ENCODE measurements around the gene PRDX5.
A peak's percentile ranks its signal among the peaks of the same experiment; 100 is the strongest.
"Not testable (repeated sequence)": the region's sequence is repeated elsewhere in the genome, so short reads cannot be mapped to it uniquely, and the experiment has no call there.

PRDX5 gene

DNA sequence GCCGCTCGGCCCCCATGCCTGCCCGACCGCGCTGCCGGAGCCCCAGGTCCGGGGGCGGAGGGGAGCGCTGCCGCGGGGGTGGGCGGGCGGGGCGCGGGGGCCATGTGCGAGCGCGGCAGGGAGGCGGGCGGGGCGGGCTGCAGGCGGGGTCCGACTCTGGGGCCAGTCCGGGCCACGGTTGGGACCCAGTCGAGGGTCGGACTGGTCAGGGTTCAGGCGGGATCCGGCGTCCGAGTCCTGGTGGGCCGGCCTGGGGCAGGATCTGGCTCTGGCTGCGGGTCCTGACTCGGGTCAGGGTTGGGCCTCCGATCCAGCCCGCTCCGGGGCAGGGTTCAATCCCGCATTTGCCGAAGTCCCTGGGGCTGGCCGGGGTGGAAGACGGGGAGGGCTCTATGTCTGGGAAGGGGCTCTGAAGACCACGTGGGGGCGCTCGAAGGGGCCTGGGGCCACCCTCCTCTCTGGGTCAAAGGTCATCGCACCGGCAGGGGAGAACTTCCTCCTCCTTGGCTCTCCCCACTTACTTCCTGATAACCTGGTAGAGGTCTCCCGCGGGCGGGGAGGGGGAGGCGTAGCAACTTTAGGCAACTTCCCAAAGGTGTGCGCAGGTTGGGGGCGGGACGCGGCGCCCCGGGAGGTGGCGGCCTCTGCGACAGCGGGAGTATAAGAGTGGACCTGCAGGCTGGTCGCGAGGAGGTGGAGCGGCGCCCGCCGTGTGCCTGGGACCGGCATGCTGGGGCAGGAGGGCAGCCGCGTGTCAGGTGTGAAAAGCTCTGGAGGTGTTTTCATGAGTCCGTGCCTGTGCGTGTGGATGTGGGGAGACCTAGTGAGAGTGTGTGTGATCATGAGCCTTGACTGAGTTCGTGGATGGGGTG lies 12.0 kb upstream of the PRDX5 start:
- peak; percentile 59 for DNase-seq (ENCODE audit: low read depth)

GRCh38 chr11:64306563-64306875 lies 11.4 kb upstream of the PRDX5 start:
- no peak for DNase-seq (ENCODE audit: low read depth)

GRCh38 chr11:64306876-64307622 lies 10.9 kb upstream of the PRDX5 start:
- DNase-seq (ENCODE audit: low read depth), result no peak

- not testable (repeated sequence) for DNase-seq (ENCODE audit: low read depth)
Measured at GRCh38 chr11:64307795-64308194, 10.1 kb upstream of the PRDX5 start.

DNA sequence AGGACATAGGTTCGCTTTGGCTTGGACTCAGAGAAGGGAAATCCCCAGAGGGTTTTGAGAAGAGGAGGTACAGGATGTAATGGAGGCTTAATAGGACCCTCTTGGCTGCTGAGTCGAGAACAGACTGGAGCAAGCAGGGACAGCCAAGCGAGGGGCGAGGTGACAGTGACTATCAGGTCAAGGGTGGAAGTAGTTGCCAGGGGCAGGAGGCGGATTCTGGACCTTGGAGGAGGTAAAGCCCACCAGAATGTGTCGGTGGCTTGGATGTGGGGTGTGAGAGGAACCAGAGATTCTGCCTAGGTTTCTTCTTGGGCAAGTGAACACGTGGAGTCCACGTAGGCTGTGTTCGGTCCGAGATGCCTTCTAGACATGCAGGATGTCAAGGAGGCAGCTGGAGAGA lies 5.0 kb upstream of the PRDX5 start:
- DNase-seq (ENCODE audit: low read depth), result no peak

DNA sequence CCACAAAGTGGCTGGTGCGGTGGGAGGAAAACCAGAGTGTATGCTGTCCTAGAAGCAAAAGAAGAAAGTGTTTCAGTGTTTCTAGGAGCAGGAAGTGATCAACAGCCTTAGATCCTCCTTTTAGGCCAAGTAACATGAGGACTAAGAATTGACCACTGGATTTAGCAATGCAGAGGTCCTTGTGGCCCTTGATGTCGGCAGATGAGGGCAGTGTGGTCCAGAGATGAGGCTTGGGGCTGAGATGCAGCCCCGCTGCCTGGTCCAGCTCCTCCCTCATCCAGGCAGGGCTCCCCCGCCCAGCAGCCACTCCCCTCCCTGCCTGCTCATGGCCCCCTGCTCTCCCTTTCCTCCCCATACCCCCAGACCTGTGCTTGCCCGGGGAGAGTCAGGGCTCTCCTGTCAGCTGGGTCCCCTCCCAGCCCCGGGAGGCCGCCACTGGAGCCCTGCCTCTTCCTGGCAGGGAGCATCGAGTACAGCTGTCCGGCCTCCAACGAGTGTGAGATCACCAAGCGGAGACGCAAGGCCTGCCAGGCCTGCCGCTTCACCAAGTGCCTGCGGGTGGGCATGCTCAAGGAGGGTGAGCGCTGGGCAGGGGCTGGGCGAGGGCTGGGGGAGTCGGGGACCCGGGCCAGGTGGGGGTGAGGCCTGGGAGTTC lies 4.3 kb upstream of the PRDX5 start:
- no peak for DNase-seq (ENCODE audit: low read depth)

- no peak for DNase-seq (ENCODE audit: low read depth)
Measured at GRCh38 chr11:64314146-64314804, 3.6 kb upstream of the PRDX5 start.

- no peak for DNase-seq (ENCODE audit: low read depth)
Measured at GRCh38 chr11:64314805-64315561, 2.9 kb upstream of the PRDX5 start.

DNA sequence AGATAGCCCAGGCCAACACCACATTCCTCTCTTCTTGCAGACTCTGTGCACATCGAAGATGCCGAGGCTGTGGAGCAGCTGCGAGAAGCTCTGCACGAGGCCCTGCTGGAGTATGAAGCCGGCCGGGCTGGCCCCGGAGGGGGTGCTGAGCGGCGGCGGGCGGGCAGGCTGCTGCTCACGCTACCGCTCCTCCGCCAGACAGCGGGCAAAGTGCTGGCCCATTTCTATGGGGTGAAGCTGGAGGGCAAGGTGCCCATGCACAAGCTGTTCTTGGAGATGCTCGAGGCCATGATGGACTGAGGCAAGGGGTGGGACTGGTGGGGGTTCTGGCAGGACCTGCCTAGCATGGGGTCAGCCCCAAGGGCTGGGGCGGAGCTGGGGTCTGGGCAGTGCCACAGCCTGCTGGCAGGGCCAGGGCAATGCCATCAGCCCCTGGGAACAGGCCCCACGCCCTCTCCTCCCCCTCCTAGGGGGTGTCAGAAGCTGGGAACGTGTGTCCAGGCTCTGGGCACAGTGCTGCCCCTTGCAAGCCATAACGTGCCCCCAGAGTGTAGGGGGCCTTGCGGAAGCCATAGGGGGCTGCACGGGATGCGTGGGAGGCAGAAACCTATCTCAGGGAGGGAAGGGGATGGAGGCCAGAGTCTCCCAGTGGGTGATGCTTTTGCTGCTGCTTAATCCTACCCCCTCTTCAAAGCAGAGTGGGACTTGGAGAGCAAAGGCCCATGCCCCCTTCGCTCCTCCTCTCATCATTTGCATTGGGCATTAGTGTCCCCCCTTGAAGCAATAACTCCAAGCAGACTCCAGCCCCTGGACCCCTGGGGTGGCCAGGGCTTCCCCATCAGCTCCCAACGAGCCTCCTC lies 2.0 kb upstream of the PRDX5 start:
- DNase-seq (ENCODE audit: low read depth), result not testable (repeated sequence)

DNA sequence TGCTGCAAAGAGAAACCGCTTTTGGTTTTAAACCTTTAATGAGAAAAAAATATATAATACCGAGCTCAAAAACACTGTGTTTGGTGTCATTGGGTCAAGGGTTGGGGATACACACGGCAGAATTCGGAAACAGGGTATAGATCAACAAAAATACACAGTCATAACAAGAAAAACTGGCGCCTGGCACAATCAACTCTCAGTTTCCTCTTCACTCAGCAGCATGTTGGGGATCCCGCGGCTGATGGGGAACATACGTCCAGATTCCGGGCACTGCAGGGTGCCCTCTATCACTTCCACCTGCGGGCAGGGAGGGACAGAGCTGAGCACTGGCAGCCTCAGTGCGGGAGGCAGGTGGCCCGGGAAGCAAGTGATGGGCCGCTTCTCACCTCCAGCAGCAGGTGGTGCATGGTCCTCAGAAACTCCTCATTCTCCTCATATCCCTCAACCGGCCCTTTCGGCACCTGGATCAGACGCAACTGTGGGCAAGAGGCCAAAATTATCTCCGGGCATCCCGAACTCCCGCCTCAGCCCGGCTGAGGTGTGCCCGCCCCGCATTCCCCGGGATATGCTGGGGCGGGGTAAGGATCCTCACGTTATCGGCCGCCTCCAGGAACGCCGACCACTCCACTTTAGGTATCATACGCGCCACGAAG lies 1.1 kb upstream of the PRDX5 start:
- no peak for DNase-seq (ENCODE audit: low read depth)

DNA sequence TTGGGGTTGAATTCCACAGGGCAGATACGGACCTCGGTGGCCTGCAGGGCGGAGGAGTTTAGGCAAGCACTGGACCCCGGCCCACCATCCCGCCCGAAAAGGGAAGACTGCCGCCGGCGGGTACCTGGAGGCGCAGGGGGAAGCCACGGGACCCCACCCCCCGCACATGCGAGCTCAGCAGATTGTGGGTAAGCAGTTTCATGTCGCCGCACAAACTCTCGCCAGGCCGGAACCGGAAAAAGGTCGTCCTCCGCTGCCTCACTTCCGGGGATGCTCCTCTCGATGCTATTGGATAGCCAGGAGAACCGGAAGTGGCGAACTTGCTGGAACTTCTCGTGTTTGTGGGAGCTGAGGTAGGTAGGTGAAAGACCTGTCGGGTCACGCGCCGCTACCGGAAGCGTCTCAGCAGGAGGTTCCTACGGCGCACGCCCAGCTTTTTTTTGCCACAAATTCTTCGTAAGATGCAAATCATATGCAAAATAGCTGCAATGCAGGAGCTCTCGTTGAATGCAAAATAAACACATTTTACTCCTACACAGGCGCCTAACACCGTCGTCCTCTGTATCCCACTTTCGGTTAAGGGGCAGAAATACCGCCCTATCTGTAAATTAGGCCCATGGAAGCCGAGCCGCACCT lies 478 bp upstream of the PRDX5 start, which contains the start of gene TRMT112:
TSS of gene TRMT112 (minus strand) at position 235 of the 636 bp plus-strand sequence. CDS start at position 202, 33 bp downstream.
- peak; percentile 90 for DNase-seq (ENCODE audit: low read depth)

DNA sequence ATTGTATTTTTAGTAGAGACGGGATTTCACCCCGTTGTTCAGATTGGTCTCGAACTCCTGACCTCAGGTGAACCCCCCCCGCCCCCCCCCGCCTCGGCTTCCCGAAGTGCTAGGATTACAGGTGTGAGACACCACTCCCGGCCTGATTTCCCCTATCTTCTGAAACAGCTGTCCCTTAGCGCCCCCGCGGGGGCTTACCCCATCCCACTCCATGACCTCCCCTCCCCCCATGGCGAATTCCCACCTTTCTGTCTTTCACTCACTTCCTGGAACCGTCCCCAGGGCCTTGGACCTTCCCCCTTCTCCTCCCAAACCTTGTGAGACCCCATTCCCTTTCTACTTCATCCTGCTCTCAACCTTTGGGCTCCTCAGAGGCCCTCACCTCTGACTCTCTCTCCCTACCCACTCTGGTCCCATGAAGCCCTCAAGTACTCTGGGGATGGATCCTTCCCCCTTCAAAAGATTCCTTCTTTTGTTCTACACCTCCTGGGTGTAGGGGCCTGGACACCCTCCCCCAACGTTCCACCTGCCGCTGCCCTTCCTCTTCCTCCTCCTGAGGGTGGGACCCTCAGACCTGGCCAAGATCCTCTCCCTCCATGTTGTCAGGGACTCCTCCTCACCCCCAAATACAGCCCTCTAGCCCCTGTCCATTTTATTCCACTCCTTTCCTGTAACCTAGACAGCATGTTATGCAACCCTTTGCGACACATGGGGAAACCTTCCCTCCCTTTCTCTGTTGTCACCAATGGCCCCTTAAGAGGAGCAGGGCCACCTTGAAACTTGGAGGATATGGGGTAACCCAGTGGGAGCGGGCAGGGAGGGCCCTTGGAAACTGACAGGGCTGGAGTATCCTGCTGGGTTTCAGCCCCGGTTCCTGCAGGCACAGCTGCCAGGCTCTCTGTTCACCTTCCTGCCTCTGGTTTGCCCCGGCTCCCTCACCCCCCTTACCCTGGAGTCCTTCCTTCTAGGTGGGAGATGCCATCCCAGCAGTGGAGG lies 1.1 kb downstream of the PRDX5 start:
- no peak for DNase-seq (ENCODE audit: low read depth)

GRCh38 chr11:64320556-64320955 lies 2.6 kb downstream of the PRDX5 start:
- DNase-seq (ENCODE audit: low read depth), result no peak

DNA sequence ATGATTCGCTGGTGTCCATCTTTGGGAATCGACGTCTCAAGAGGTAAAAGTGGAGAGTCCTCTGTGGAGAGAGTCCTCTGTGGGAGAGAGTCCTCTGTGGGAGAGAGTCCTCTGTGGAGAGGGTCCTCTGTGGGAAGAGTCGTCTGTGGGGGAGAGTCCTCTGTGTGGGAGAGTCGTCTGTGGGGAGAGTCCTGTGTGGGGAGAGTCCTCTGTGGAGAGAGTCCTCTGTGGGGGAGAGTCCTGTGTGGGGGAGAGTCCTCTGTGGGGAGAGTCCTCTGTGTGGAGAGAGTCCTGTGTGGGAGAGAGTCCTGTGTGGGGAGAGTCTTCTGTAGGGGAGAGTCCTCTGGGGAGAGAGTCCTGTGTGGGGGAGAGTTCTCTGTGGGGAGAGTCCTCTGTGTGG lies 3.1 kb downstream of the PRDX5 start:
- DNase-seq (ENCODE audit: low read depth), result no peak

DNA sequence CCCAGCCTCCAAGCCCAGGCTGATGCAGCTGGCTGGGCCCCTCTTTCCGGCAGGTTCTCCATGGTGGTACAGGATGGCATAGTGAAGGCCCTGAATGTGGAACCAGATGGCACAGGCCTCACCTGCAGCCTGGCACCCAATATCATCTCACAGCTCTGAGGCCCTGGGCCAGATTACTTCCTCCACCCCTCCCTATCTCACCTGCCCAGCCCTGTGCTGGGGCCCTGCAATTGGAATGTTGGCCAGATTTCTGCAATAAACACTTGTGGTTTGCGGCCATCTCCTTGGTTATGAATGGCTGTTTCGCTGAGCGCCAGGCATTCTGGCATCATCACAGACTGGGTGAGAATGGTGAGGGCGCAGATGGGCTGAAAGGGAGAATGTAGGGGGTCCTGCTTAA lies 3.6 kb downstream of the PRDX5 start:
- no peak for DNase-seq (ENCODE audit: low read depth)

GRCh38 chr11:64322925-64323260 lies 5.0 kb downstream of the PRDX5 start:
- no peak for DNase-seq (ENCODE audit: low read depth)

- no peak for DNase-seq (ENCODE audit: low read depth)
Measured at GRCh38 chr11:64323373-64323772, 5.5 kb downstream of the PRDX5 start.

- DNase-seq (ENCODE audit: low read depth), result not testable (repeated sequence)
Measured at GRCh38 chr11:64323984-64324383, 6.1 kb downstream of the PRDX5 start.

Measured in stimulated activated CD8-positive, alpha-beta memory T cell treated with anti-CD3 and anti-CD28 coated beads, Interleukin-12 subunit alpha, Interleukin-12 subunit beta, amount 100 ng/mL, for 4 hours (primary cell).